Measurements from ENCODE around the gene TGM3.

The TGM3 gene

DNA sequence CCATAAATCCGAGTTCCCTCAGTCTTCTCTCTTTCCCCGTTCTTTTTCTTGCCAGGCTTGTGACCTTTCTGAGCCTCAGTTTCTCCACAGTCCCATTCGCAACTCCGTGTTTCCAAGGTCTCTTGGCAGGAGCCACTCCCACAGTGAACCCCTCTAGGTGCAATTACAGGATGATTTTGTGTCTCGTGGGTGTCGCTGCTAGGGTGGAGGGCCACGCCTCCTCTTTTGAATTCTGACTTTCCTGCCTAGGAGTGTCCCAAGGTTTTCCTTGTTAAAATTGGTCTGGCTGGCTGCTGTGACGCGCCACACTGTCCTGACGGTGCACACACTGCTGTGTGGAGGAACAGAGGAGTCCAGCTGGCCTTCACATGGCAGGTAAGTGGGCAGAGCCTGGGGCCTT, 84.8 kb downstream of the TGM3 start, which contains the start of gene TGM6:
Gene TGM6, plus strand, starts transcription at position 301 of the 400 bp plus-strand sequence. Its CDS starts 68 bp downstream, at position 369.
- DNase-seq, result no peak

DNA sequence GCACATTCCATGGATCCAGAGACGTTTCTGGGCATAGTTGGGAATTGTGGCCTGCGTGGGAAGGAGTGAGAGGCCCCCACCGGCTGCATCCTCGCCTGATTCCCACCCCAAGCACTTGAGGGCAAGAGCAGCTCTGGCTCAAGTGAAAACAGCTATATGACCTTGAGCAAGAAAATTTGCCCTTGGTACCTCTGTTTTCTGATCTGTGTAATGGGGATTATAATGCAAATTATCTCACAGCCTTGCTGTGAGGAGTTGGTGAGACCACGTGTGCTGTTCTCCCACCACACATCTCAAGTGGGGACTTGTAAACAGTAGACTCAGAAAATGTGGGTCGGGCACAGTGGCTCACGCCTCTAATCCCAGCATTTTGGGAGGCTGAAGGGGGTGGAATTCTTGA, 85.5 kb downstream of the TGM3 start:
- DNase-seq, result no peak

DNA sequence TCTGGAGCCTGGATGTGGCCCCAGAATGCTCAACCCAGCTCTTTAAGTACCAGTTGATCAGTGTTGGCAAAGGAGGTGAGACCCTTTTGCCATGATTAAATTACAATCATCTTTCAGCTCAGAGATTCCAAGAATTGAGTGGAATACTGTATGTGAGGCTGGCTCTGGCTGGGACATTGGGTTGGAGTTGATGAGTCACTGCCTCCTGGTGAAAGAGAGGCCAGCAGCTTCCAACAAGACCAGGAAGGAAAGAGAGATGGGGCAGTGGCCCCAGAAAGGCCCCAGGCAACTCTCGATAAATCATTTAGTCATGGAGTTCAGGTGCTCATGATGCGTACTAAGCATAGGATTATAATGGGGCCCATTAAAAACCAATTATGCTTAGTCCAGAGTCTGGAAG, 87.0 kb downstream of the TGM3 start:
- DNase-seq, result no peak

DNA sequence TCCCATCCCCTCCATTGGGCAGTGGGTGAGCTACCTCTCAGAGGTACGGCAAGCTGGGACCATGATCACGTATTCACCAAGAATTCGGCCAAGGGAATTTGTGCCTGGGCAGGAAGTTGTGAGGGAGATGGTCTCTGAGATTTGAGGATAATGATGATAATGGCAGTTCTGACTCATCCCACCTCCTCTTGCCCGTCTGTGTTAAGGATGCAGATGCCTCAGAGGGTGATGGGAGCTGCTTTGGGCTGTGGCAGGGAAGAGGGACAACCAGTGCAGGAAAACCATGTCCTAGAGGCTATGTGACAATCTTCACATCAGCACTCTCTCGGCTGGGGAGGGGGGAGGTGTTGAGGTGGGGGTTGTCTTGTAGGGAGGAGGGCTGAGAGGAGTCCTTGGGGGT, 89.2 kb downstream of the TGM3 start:
- DNase-seq, result peak in 1 of 51 donors; percentile 37

DNA sequence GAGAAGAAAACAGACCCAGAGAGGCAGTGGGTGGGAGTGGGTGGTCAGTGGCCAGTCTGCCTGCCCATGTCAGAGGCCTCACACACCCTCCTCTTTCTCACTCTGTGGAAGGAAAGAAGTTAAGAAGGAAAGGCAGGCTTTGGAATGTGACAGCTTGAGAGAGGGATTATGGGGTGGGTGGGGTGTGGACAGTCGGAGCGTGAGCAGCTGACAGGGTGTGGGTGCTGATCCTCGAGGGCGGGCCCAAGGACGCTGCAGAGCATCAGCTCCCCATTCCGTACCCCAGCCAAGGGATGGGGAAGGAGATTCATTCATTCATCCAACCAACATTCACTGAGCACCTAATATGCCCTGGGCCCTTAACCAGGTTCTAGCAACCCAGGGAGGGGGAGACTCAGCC, 89.7 kb downstream of the TGM3 start:
- DNase-seq, result peak in 1 of 51 donors; percentile 37

DNA sequence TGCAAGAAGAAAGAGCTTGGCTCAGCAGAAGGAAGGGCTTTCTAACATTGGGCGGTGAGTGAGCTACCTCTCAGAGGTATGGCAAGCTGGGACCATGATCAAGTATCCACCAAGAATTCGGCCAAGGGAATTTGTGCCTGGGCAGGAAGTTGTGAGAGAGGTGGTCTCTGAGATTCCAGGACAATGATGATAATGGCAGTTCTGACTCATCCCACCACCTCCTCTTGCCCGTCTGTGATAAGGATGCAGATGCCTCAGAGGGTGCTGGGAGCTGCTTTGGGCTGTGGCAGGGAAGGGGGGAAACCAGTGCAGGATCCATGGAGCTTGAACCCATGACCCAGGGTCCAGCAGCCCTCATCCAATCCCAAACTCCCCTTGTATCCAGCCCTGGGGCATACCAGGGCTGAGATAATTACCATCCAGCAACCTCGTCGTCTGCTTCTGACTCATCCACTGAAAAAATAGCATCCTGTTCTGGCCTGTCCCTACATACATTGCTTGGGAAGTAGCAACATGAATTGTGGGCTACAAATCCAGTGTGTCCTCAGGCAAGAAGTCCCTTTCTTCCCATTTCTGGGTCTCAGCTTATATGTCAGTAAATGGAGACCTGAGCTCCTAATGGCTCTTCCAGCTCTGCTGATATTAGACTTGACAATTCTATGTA, 90.8 kb downstream of the TGM3 start:
- DNase-seq, result peak in 1 of 51 donors; percentile 5

DNA sequence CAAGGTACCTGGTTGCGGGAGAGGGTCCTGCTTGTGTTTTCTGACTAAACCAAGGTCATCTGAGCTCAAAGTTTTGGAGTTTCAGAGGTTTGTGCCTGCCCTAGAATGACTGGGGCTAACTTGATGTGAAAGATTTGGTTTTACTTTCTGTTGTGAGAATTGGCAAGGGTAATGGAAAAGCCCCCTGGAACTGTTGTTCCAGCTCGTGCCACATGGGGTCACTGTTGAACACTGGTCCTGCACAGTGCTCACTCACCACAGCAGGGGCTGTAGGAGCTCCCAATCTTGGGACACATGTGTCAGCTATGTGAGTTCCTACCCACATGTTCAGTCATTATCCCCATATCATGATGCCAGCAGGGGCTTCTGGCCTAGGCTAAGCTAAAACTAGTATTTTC, 91.4 kb downstream of the TGM3 start:
- DNase-seq, result no peak

DNA sequence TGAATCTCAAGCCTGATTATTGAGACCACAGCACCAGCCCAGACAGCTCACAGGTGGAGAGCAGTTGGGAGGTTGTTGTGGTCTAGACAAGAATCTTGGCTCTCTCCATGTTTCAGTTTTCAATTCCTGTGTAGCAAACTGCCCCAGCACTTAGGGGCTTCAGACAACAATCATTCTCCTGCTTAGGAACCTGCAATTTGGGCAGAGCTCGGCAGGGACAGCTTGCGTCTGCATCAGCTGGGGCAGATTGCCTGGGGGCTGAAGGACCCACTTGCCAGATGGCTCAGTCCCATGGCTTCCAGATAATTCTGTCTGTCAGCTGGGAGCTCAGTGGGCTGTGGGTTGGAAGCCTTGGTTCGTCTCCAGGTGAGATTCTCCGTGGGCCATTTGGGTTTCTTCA, 91.8 kb downstream of the TGM3 start:
- DNase-seq, result no peak

Data from hypothalamus (tissue), 51 donors.